ENCODE measurements around the gene ADAM19.
A peak's percentile ranks its signal among the peaks of the same experiment; 100 is the strongest.

DNA sequence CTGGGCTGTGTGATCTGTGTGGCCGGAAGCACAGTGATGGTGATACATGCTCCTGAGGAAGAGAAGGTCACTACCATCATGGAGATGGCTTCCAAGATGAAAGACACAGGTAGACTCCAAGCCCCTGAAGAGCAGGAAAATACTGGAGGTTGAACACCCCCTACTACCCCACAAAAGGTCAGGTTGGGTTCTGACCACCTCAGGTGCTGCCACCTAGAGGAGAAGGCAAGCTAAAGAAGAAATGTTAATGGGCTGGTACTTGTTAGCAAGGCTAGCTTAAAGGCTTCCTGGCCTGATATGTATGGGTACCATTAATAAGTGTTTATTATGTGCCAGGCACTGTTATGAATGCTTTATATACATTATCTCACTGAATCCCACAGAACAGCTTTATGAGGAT, 103.9 kb downstream of the ADAM19 start:
- TF ChIP-seq CTCF (IDR thresholded peaks at IDR 0.05) (peak; percentile 13 to 43 (median 26)), POLR2A (IDR thresholded peaks at IDR 0.05) (no peak)
